Neural cell (in vitro differentiated cells): ENCODE data around the gene PFKP.

ENCODE experiments used
- CTCF ChIP-seq: fragments of 450-650 bp; IDR thresholded peaks from 2 replicates; pipeline ENCODE4 v1.5.1; 2014; ENCODE audit warnings: antibody characterized with exemption, mild to moderate bottlenecking, moderate library complexity; ENCODE audit not compliant: poor library complexity, severe bottlenecking
- POLR2AphosphoS5 ChIP-seq: IDR thresholded peaks from 2 replicates; pipeline ENCODE4 v1.6.1; 2012
- RAD21 ChIP-seq: fragments of 450-650 bp; conservative IDR thresholded peaks from 2 replicates; pipeline ENCODE4 v1.6.1; 2014; ENCODE audit warnings: antibody characterized with exemption, mild to moderate bottlenecking, moderate library complexity
- TAF1 ChIP-seq: IDR thresholded peaks from 2 replicates; pipeline ENCODE4 v1.6.1; 2012; ENCODE audit warnings: low read depth

GRCh38 chr10:3037182-3037581, 30.2 kb upstream of the PFKP start:
- TF ChIP-seq CTCF (no peak), RAD21 (no peak), POLR2AphosphoS5 (no peak), TAF1 (no peak)
